OCI-LY1 (cell line): ENCODE results near the gene SYNPO2.
"Not testable (repeated sequence)": the region's sequence is repeated elsewhere in the genome, so short reads cannot be mapped to it uniquely, and the experiment has no call there.

Experiments
- H2AFZ ChIP-seq: fragments of 200-600 bp; sonication (generic), shearing (Covaris generic); 2 replicates; pipeline ENCODE4 v1.6.0; 2014; ENCODE audit warnings: antibody characterized with exemption, mild to moderate bottlenecking, low read length
- H3F3A ChIP-seq: fragments of 200-600 bp; sonication (generic), shearing (Covaris generic); 2 replicates; pipeline ENCODE4 v1.6.0; 2014; ENCODE audit warnings: mild to moderate bottlenecking, antibody characterized with exemption, low read length, moderate library complexity; ENCODE audit not compliant: insufficient read depth
- H3K27ac ChIP-seq: fragments of 200-600 bp; sonication (generic); 2 replicates; pipeline ENCODE4 v1.5.1; 2014; ENCODE audit warnings: low read length, mixed run types, mild to moderate bottlenecking, low read depth; ENCODE audit not compliant: poor library complexity, severe bottlenecking
- H3K27me3 ChIP-seq: fragments of 200-600 bp; sonication (generic); 2 replicates; pipeline ENCODE4 v1.6.0; 2014; ENCODE audit warnings: antibody characterized with exemption, mild to moderate bottlenecking, low read length, moderate library complexity; ENCODE audit not compliant: insufficient read depth
- H3K36me3 ChIP-seq: fragments of 200-600 bp; sonication (generic); 2 replicates; pipeline ENCODE4 v1.6.1; 2014; ENCODE audit warnings: mild to moderate bottlenecking, antibody characterized with exemption, low read length, moderate library complexity, mixed read lengths; ENCODE audit not compliant: insufficient read depth
- H3K4me1 ChIP-seq: fragments of 200-600 bp; sonication (generic); 2 replicates; pipeline ENCODE4 v1.5.1; 2014; ENCODE audit warnings: mild to moderate bottlenecking, low read length, moderate library complexity; ENCODE audit not compliant: insufficient read depth, severe bottlenecking
- H3K4me2 ChIP-seq: fragments of 200-600 bp; sonication (generic), shearing (Covaris generic); 2 replicates; pipeline ENCODE4 v1.6.1; 2014; ENCODE audit warnings: low read length
- H3K4me3 ChIP-seq: fragments of 200-600 bp; sonication (generic); 2 replicates; pipeline ENCODE4 v1.5.1; 2014; ENCODE audit warnings: low read length, low read depth, mild to moderate bottlenecking, mixed read lengths; ENCODE audit not compliant: poor library complexity, severe bottlenecking
- H3K79me2 ChIP-seq: fragments of 200-600 bp; shearing (Covaris generic); 2 replicates; pipeline ENCODE4 v1.6.1; 2016; ENCODE audit warnings: mixed run types, low read length, mixed read lengths; ENCODE audit not compliant: insufficient read depth
- H3K9ac ChIP-seq: fragments of 200-600 bp; sonication (generic), shearing (Covaris generic); 2 replicates; pipeline ENCODE4 v1.6.1; 2014; ENCODE audit warnings: mild to moderate bottlenecking, low read length, mixed read lengths
- H3K9me2 ChIP-seq: fragments of 200-600 bp; sonication (generic), shearing (Covaris generic); 2 replicates; pipeline ENCODE4 v1.6.1; 2014; ENCODE audit warnings: low read depth, mild to moderate bottlenecking, low read length, mixed read lengths
- H3K9me3 ChIP-seq: fragments of 200-600 bp; shearing (Covaris generic); 2 replicates; pipeline ENCODE4 v1.6.1; 2014; ENCODE audit warnings: low read length, mixed read lengths
- H4K20me1 ChIP-seq: fragments of 200-600 bp; sonication (generic), shearing (Covaris generic); 2 replicates; pipeline ENCODE4 v1.6.0; 2016; ENCODE audit warnings: mild to moderate bottlenecking, low read length; ENCODE audit not compliant: insufficient read depth
- EZH2 ChIP-seq: fragments of 200-600 bp; sonication (generic), shearing (Covaris generic); IDR thresholded peaks from 2 replicates; pipeline ENCODE4 v1.8.0; 2017; ENCODE audit warnings: borderline replicate concordance, mixed run types, mild to moderate bottlenecking, antibody characterized with exemption, low read length, moderate library complexity, mixed read lengths
- TF ChIP-seq, protein P1 (sequence below): fragments of 200-600 bp; sonication (generic), shearing (Covaris generic); IDR thresholded peaks from 2 replicates; pipeline ENCODE4 v1.5.1; 2017; ENCODE audit warnings: mild to moderate bottlenecking, antibody characterized with exemption, low read length, moderate library complexity, mixed read lengths

The SYNPO2 gene

GRCh38 chr4:118999919-119000318, 111.3 kb downstream of the SYNPO2 start:
- Histone ChIP-seq H3K27me3 (no peaks in the 10 kb centered on the region), H3K4me3 (no peak overlapping the region), H3K79me2 (no peaks in the 10 kb centered on the region), H3K9me2 (no peaks in the 10 kb centered on the region), H3K27ac (no peak overlapping the region), H4K20me1 (no peaks in the 10 kb centered on the region), H3K4me1 (no peaks in the 10 kb centered on the region), H3K4me2 (no peak overlapping the region), H3K9ac (no peak overlapping the region), H2AFZ (no peak overlapping the region), H3K9me3 (no peaks in the 10 kb centered on the region), H3K36me3 (no peaks in the 10 kb centered on the region), H3F3A (no peaks in the 10 kb centered on the region)
- TF ChIP-seq, protein P1, sequence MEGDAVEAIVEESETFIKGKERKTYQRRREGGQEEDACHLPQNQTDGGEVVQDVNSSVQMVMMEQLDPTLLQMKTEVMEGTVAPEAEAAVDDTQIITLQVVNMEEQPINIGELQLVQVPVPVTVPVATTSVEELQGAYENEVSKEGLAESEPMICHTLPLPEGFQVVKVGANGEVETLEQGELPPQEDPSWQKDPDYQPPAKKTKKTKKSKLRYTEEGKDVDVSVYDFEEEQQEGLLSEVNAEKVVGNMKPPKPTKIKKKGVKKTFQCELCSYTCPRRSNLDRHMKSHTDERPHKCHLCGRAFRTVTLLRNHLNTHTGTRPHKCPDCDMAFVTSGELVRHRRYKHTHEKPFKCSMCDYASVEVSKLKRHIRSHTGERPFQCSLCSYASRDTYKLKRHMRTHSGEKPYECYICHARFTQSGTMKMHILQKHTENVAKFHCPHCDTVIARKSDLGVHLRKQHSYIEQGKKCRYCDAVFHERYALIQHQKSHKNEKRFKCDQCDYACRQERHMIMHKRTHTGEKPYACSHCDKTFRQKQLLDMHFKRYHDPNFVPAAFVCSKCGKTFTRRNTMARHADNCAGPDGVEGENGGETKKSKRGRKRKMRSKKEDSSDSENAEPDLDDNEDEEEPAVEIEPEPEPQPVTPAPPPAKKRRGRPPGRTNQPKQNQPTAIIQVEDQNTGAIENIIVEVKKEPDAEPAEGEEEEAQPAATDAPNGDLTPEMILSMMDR = no peak
- TF ChIP-seq EZH2 = no peak

DNA sequence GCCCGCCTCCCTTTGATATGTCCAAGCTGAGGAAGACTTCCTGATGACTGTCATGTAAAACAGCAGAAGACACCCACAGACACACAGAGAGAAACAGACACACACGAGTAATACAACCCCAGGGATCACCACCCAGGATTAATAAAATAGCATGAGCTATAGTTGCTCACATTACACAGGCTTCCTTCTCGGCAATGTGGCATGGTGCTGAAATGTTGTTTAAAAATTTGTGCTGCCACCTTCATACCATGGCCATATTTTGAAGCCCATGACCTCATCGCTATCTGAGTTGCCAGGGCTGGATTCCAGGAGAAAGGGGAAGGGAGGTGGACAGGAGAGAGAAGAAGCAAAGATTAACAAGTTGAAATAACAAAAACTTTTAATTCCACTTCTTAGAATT, 111.7 kb downstream of the SYNPO2 start:
- Histone ChIP-seq H4K20me1 (no peaks in the 10 kb centered on the region), H3K9me3 (no peaks in the 10 kb centered on the region), H3F3A (no peaks in the 10 kb centered on the region), H3K4me1 (no peaks in the 10 kb centered on the region), H3K4me2 (no peak overlapping the region), H2AFZ (no peak overlapping the region), H3K36me3 (no peaks in the 10 kb centered on the region), H3K27me3 (no peaks in the 10 kb centered on the region), H3K4me3 (no peak overlapping the region), H3K79me2 (no peaks in the 10 kb centered on the region), H3K9ac (no peak overlapping the region), H3K9me2 (no peaks in the 10 kb centered on the region), H3K27ac (no peak overlapping the region)
- no peak for TF ChIP-seq EZH2
- TF ChIP-seq, protein P1 = no peak

DNA sequence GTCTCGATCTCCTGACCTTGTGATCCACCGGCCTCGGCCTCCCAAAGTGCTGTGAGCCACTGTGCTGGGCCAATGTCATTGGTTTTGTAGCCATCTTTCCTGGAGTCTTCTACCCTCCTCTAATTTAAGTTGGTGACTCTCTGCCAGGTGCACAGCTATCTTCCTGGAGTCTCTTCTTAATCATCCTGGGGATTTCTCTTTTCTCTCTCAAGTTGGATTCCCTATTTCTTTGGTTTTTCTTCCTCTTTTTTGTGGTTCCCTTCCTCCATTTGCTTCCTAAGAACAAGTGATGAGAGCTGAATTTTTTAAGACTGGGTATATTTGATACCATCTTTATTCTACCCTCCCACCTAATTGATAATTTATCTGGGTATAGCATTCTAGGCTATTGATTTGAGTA, 113.8 kb downstream of the SYNPO2 start:
- TF ChIP-seq, protein P1 = no peak
- no peak for TF ChIP-seq EZH2
- no peaks in the 10 kb centered on the region for H3K9me3 ChIP-seq

DNA sequence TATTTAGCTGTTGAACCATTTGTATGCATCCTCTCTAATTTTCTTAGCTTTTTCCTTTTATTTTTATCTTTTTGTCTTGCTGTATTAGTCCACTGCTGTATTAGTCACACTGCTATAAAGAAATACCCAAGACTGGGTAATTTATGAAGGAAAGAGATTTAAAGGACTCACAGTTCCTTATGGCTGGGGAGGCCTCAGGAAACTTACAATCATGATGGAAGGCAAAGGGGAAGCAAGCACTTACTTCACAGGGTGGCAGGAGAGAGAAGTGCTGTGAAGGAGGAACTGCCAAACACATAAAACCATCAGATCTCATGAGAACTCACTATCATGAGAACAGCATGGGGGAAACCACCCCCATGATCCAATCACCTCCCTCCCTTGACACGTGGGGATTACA, 114.3 kb downstream of the SYNPO2 start:
- not testable (repeated sequence) for H3K27me3 ChIP-seq, H3F3A ChIP-seq, H3K9me3 ChIP-seq, H3K4me2 ChIP-seq, H2AFZ ChIP-seq, H3K27ac ChIP-seq, H3K9ac ChIP-seq, H4K20me1 ChIP-seq, H3K36me3 ChIP-seq, H3K79me2 ChIP-seq, H3K9me2 ChIP-seq, H3K4me3 ChIP-seq, H3K4me1 ChIP-seq

More for the DNA sequence above, 113.8 kb downstream of the SYNPO2 start:
- Histone ChIP-seq H3K4me1 (no peaks in the 10 kb centered on the region), H4K20me1 (no peaks in the 10 kb centered on the region), H3K9ac (no peak overlapping the region), H3K9me2 (no peaks in the 10 kb centered on the region), H3K4me2 (no peak overlapping the region), H3K4me3 (no peak overlapping the region), H3K27me3 (no peaks in the 10 kb centered on the region), H3K79me2 (no peaks in the 10 kb centered on the region), H3K36me3 (no peaks in the 10 kb centered on the region), H2AFZ (no peak overlapping the region), H3K27ac (no peak overlapping the region), H3F3A (no peaks in the 10 kb centered on the region)
